22Rv1 (cell line): ENCODE measurements around the gene SLC22A5.

Source experiments
- ZFX ChIP-seq: fragments of 450-650 bp; IDR thresholded peaks from 2 replicates; pipeline ENCODE4 v1.6.1; 2017; ENCODE audit warnings: antibody characterized with exemption, borderline replicate concordance
- TF ChIP-seq, protein P1 (sequence below): fragments of 450-650 bp; IDR thresholded peaks from 2 replicates; pipeline ENCODE4 v1.5.1; 2017; ENCODE audit warnings: mild to moderate bottlenecking

DNA sequence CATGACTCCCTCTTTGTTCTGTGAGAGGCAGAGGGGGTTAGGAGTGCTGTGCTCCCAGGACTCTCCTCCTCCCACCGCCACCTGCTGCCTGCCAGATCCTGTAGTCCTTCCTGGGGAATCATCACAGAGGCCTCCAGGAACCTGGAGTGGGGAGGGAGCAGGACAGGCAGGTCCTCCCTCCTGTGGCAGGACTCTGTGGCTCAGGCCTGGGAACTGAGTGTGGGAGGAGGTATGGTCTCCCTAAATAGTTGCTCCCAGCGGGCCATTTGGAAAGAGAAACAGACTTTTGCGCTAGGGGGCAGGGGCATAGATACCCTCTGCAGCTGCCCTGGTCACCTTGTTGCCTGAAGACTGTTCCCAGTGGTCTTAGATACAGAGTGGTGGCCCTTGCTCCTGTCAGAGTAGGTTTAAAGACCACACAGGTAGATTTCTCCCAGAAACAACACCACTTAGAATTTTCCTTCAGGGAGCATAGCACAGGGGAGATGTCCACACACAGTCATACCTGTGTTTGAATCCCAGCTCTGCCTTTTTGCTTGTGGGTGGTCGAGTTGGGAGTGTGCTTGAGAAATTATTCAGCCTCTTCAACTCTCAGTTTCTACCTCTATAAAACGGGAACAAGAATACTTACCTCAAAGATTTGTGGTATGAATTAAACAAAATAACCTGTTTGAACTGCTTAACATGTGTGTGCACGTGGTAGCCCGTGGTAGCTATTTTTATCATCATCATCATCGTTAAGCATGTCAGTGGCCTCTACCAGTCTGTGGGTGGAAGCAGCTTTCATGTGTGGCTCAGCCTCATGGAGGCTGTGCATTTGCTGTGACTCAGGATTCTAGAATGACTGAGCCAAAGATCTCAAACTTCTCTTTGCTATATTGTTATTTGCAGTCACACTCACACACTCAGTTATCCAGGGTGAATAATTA, 55.8 kb downstream of the SLC22A5 start:
- TF ChIP-seq, protein P1, sequence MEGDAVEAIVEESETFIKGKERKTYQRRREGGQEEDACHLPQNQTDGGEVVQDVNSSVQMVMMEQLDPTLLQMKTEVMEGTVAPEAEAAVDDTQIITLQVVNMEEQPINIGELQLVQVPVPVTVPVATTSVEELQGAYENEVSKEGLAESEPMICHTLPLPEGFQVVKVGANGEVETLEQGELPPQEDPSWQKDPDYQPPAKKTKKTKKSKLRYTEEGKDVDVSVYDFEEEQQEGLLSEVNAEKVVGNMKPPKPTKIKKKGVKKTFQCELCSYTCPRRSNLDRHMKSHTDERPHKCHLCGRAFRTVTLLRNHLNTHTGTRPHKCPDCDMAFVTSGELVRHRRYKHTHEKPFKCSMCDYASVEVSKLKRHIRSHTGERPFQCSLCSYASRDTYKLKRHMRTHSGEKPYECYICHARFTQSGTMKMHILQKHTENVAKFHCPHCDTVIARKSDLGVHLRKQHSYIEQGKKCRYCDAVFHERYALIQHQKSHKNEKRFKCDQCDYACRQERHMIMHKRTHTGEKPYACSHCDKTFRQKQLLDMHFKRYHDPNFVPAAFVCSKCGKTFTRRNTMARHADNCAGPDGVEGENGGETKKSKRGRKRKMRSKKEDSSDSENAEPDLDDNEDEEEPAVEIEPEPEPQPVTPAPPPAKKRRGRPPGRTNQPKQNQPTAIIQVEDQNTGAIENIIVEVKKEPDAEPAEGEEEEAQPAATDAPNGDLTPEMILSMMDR, result no peak
- TF ChIP-seq ZFX, result no peak
